Natural killer cell (primary cell): ENCODE measurements around the gene CLEC3B. TPM values are rescaled to one million over a fixed set of nuclear protein-coding genes. Genes with fewer than 3 reads are reported as not detected.

Experiments
- ATAC-seq, 3 donors: fragments of 150-1000 bp in 2 of 3; fragments of 200-7000 bp in 1 of 3; cut with Tn5 transposase; 1 replicate in 1 of 3; 2 replicates in 2 of 3; pipeline ENCODE4 v1.10.0; 2021; ENCODE audit warnings: mild to moderate bottlenecking in 2 of 3, moderate library complexity in 2 of 3
- DNase-seq, 2 donors: peaks; one replicate each; pipeline versions ENCODE4 v3.0.0 to v3.0.0-alpha.2; 2013 to 2021; ENCODE audit warnings: mixed read lengths in 1 of 2
- H3K27ac ChIP-seq: one replicate; pipeline ENCODE4 v1.5.1; 2013; ENCODE audit warnings: mild to moderate bottlenecking, low read length
- H3K27me3 ChIP-seq: one replicate; pipeline ENCODE4 v1.6.1; 2013; ENCODE audit warnings: low read length; ENCODE audit not compliant: control insufficient read depth, insufficient read depth
- H3K36me3 ChIP-seq: one replicate; pipeline ENCODE4 v1.6.1; 2013; ENCODE audit warnings: low read length; ENCODE audit not compliant: control insufficient read depth, insufficient read depth
- H3K4me1 ChIP-seq: one replicate; pipeline ENCODE4 v1.6.1; 2013; ENCODE audit warnings: low read length; ENCODE audit not compliant: control insufficient read depth, insufficient read depth
- H3K4me3 ChIP-seq: one replicate; pipeline ENCODE4 v1.5.1; 2013; ENCODE audit warnings: low read length
- H3K9me3 ChIP-seq: one replicate; pipeline ENCODE4 v1.6.1; 2013; ENCODE audit warnings: low read length; ENCODE audit not compliant: control insufficient read depth, insufficient read depth
- H3K27ac Mint-ChIP-seq, 2 donors: one replicate each; pipeline ENCODE4 v1.8.0; 2022; ENCODE audit warnings: mild to moderate bottlenecking in 2 of 2, mixed read lengths in 2 of 2, moderate library complexity in 1 of 2
- H3K27me3 Mint-ChIP-seq, 2 donors: one replicate each; pipeline ENCODE4 v1.8.0; 2022; ENCODE audit warnings: low read depth in 2 of 2, mixed read lengths in 2 of 2
- H3K36me3 Mint-ChIP-seq: one replicate; pipeline ENCODE4 v1.8.0; 2022; ENCODE audit warnings: mixed read lengths
- H3K4me1 Mint-ChIP-seq, 2 donors: one replicate each; pipeline ENCODE4 v1.8.0; 2022; ENCODE audit warnings: mixed read lengths in 2 of 2
- H3K4me3 Mint-ChIP-seq: one replicate; pipeline ENCODE4 v1.8.0; 2022; ENCODE audit warnings: mild to moderate bottlenecking, moderate library complexity, mixed read lengths
- H3K9me3 Mint-ChIP-seq, 2 donors: one replicate each; pipeline ENCODE4 v1.8.0; 2022; ENCODE audit warnings: mixed read lengths in 2 of 2
- WGBS: methylation state at CpG from one replicate; pipeline ENCODE4 v1.1.7; 2013; ENCODE audit warnings: missing lambda C conversion rate; ENCODE audit not compliant: insufficient coverage; 5-methylcytosine and 5-hydroxymethylcytosine counted together
- intact Hi-C: fragments of 100-400 bp; cut with micrococcal nuclease; formaldehyde crosslinking; loops from one replicate; pipeline ENCODE4 v1.14.2; 2022
- total RNA-seq, 4 donors: library from RNA; stranded (reverse); fragments of 120-200 nt in 1 of 4; gene quantifications; one replicate each; pipeline versions ENCODE4 v1.2.3 to v1.2.4, GENCODE V29; 2013 to 2022
- TF ChIP-seq, protein P1 (sequence below): fragments of 200-600 bp; IDR thresholded peaks from one replicate; pipeline ENCODE4 v1.8.0; 2022; ENCODE audit warnings: antibody characterized with exemption

The CLEC3B gene
- total RNA-seq, 3 donors from 2014 or later (not counting 1 experiment from before 2014, with no cell fraction given): 0.87 to 1.5 (median 1.1) TPM

DNA sequence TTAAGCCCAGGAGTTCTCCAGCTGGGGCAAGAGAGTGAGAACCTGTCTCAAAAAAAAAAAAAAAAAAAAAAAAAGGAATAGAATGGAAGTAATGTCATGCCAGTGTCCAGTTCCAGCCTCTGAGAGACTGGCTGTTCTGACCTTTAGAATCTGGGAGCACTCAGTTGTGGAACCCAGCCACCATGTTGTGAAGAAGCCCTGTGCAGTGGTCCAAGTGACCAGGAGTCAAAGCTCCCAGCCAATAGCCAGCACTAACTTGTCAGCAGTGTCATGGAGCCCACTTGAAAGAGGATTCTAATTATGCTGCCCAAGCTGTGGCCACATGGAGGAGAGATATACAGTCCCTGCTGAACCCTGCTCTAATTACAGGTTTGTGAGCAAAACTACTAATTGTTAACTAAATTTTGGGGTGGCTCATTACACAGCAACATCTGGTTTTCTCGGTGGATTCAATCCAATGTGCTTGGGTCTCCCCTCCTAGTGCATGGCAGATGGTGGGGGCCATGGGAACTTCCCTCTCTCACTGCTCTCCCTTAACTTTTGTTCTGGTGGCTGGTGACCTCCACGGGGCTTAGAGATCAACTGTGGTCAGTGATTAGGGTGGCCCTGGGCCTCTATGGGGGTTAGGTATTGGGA is 55.5 kb downstream of the CLEC3B start:
- TF ChIP-seq, protein P1, sequence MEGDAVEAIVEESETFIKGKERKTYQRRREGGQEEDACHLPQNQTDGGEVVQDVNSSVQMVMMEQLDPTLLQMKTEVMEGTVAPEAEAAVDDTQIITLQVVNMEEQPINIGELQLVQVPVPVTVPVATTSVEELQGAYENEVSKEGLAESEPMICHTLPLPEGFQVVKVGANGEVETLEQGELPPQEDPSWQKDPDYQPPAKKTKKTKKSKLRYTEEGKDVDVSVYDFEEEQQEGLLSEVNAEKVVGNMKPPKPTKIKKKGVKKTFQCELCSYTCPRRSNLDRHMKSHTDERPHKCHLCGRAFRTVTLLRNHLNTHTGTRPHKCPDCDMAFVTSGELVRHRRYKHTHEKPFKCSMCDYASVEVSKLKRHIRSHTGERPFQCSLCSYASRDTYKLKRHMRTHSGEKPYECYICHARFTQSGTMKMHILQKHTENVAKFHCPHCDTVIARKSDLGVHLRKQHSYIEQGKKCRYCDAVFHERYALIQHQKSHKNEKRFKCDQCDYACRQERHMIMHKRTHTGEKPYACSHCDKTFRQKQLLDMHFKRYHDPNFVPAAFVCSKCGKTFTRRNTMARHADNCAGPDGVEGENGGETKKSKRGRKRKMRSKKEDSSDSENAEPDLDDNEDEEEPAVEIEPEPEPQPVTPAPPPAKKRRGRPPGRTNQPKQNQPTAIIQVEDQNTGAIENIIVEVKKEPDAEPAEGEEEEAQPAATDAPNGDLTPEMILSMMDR: no peak
- Mint-ChIP-seq H3K4me3 (no peak overlapping the region), H3K27ac (no peak overlapping the region), H3K9me3 (no peaks in the 10 kb centered on the region), H3K36me3 (no peaks in the 10 kb centered on the region), H3K4me1 (no peaks in the 10 kb centered on the region), H3K27me3 (peaks cover 6 to 7% of the 10 kb centered on the region in 2 donors)
- no peak overlapping the region for H3K4me3 ChIP-seq
- H3K27ac ChIP-seq: no peak overlapping the region
- no peaks in the 10 kb centered on the region for H3K4me1 ChIP-seq
- no peak for ATAC-seq
- 100% methylated on average over 1 of the region's 2 CpGs for WGBS
- H3K9me3 ChIP-seq: no peaks in the 10 kb centered on the region
- intact Hi-C loops: no loop called here
- no peaks in the 10 kb centered on the region for H3K27me3 ChIP-seq
- H3K36me3 ChIP-seq: no peaks in the 10 kb centered on the region
- no peak for DNase-seq

GRCh38 chr3:45082142-45082538 is 56.0 kb downstream of the CLEC3B start:
- Mint-ChIP-seq H3K9me3 (no peaks in the 10 kb centered on the region), H3K27ac (no peak overlapping the region), H3K4me1 (no peaks in the 10 kb centered on the region), H3K4me3 (no peak overlapping the region), H3K36me3 (no peaks in the 10 kb centered on the region), H3K27me3 (peaks cover 6 to 7% of the 10 kb centered on the region in 2 donors)
- no peak overlapping the region for H3K27ac ChIP-seq
- 96% methylated on average over 5 of the region's 5 CpGs for WGBS
- intact Hi-C loops: no loop called here
- no peak for ATAC-seq
- no peaks in the 10 kb centered on the region for H3K9me3 ChIP-seq
- no peaks in the 10 kb centered on the region for H3K27me3 ChIP-seq
- TF ChIP-seq, protein P1: no peak
- H3K4me1 ChIP-seq: no peaks in the 10 kb centered on the region
- H3K36me3 ChIP-seq: no peaks in the 10 kb centered on the region
- H3K4me3 ChIP-seq: no peak overlapping the region
- DNase-seq: no peak

GRCh38 chr3:45083023-45083422 is 56.9 kb downstream of the CLEC3B start:
- no peak overlapping the region for H3K27ac ChIP-seq
- H3K27ac Mint-ChIP-seq: no peak overlapping the region
- H3K9me3 ChIP-seq: no peaks in the 10 kb centered on the region
- no peaks in the 10 kb centered on the region for H3K4me1 Mint-ChIP-seq
- H3K4me3 ChIP-seq: no peak overlapping the region
- no peaks in the 10 kb centered on the region for H3K36me3 ChIP-seq
- H3K27me3 Mint-ChIP-seq: peaks cover 6 to 7% of the 10 kb centered on the region in 2 donors
- 80% methylated on average over 6 of the region's 6 CpGs for WGBS
- no peaks in the 10 kb centered on the region for H3K36me3 Mint-ChIP-seq
- TF ChIP-seq, protein P1: no peak
- ATAC-seq: no peak
- no peaks in the 10 kb centered on the region for H3K9me3 Mint-ChIP-seq
- no peaks in the 10 kb centered on the region for H3K27me3 ChIP-seq
- intact Hi-C loops: no loop called here
- H3K4me1 ChIP-seq: no peaks in the 10 kb centered on the region
- H3K4me3 Mint-ChIP-seq: no peak overlapping the region
- no peak for DNase-seq

GRCh38 chr3:45084361-45084760 is 58.3 kb downstream of the CLEC3B start:
- TF ChIP-seq, protein P1: no peak
- Histone ChIP-seq H3K4me1 (no peaks in the 10 kb centered on the region), H3K27me3 (no peaks in the 10 kb centered on the region), H3K4me3 (no peak overlapping the region), H3K9me3 (no peaks in the 10 kb centered on the region), H3K27ac (no peak overlapping the region), H3K36me3 (no peaks in the 10 kb centered on the region)
- no peaks in the 10 kb centered on the region for H3K4me1 Mint-ChIP-seq
- H3K27ac Mint-ChIP-seq: no peak overlapping the region
- peaks cover 6 to 9% of the 10 kb centered on the region in 2 donors for H3K27me3 Mint-ChIP-seq
- ATAC-seq: no peak
- no peaks in the 10 kb centered on the region for H3K9me3 Mint-ChIP-seq
- DNase-seq: no peak
- H3K4me3 Mint-ChIP-seq: no peak overlapping the region
- no peaks in the 10 kb centered on the region for H3K36me3 Mint-ChIP-seq
- intact Hi-C loops: no loop called here
- 94% methylated on average over 1 of the region's 1 CpG for WGBS
